Activated naive CD4-positive, alpha-beta T cell treated with anti-CD3 and anti-CD28 coated beads, Interleukin-2, amount 50 U/mL, for 72 hours (primary cell): ENCODE data around the gene PREX1. TPM values are rescaled to one million over a fixed set of nuclear protein-coding genes. Genes with fewer than 3 reads are reported as not detected.
"Not testable (repeated sequence)": the region's sequence is repeated elsewhere in the genome, so short reads cannot be mapped to it uniquely, and the experiment has no call there.

Experiments used
- ATAC-seq, 2 donors: fragments of 150-1000 bp; cut with Tn5 transposase; 2 replicates each; pipeline ENCODE4 v1.10.0; 2021; ENCODE audit warnings: mild to moderate bottlenecking in 2 of 2, moderate library complexity in 2 of 2
- DNase-seq, 2 donors: peaks; one replicate each; pipeline ENCODE4 v3.0.0; 2021 to 2022; ENCODE audit warnings: low spot score in 2 of 2
- H3K27ac Mint-ChIP-seq, 2 donors: one replicate each; pipeline ENCODE4 v1.8.0; 2022; ENCODE audit warnings: mild to moderate bottlenecking in 2 of 2, mixed read lengths in 2 of 2
- H3K36me3 Mint-ChIP-seq, 2 donors: one replicate each; pipeline ENCODE4 v1.8.0; 2022; ENCODE audit warnings: mixed read lengths in 2 of 2
- H3K9me3 Mint-ChIP-seq, 2 donors: one replicate each; pipeline ENCODE4 v1.8.0; 2022; ENCODE audit warnings: mixed read lengths in 2 of 2
- total RNA-seq, 2 donors: library from RNA; stranded (reverse); gene quantifications; one replicate each; pipeline ENCODE4 v1.2.3, GENCODE V29; 2022

Gene PREX1
- total RNA-seq, 2 donors from 2014 or later, result 30.6 to 51.8 TPM

DNA sequence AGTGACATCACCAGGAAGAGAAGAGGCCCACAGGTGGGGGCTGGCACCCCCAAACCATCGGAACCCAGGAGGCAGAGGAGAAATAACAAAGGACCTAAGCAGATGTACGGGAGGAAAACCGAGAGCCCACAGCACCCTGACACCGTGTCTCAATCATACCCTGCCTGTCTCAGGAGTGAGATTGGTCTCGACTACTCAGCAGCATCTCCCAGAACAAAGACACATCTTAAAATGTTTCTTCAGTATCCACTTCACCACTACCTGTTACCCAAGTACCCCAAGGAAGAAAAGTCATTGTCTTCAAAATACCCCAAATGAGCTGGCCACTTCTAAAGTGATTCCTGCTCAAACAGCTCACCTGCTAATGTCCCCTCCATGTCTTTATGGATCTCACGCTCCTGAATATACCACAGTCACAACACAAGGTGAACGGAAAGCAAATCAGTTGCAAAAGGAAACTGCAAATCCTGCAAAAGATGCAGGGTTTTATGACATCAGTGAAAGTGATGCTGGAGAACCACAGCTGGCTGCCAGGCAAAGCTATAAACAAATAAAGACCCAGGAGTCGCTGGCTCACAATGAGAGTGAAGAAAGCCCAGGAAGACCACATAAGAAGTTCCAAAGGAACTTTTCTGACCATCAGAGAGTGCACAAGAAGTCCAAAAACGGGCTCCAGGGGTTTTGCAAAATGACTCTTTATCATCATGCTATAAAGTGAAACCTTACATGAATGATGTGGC, 44.1 kb downstream of the PREX1 start:
- ATAC-seq (peak; percentile 78 to 83), DNase-seq (peak in 1 of 2 donors; percentile 61)
- Mint-ChIP-seq H3K9me3 (peaks cover 0 to 3% of the 10 kb centered on the region in 2 donors), H3K27ac (no peak overlapping the region), H3K36me3 (peaks cover 2 to 41% of the 10 kb centered on the region in 2 donors)

DNA sequence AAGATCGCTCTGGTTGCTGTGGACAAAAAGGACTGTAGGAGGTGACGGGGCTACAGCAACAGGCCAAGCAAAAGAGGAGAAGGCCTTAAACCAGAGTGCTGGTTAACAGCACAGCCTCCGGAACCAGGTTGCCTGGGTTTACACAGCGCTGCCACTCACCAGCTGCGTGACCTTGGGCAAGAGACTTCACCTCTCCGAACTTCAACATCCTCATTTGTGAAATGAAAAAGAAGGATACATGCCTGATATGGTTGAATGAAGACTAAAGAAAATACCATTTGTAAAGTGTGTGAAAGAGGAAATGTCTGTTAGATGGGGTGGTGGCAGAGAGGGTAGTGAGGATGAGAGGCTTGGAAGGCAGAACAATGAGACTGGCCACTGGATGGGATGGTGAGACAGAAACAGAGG, 44.9 kb downstream of the PREX1 start:
- no peak overlapping the region for H3K27ac Mint-ChIP-seq
- no peak for ATAC-seq
- H3K36me3 Mint-ChIP-seq, result peaks cover 4 to 38% of the 10 kb centered on the region in 2 donors
- peaks cover 0 to 3% of the 10 kb centered on the region in 2 donors for H3K9me3 Mint-ChIP-seq
- no peak for DNase-seq

DNA sequence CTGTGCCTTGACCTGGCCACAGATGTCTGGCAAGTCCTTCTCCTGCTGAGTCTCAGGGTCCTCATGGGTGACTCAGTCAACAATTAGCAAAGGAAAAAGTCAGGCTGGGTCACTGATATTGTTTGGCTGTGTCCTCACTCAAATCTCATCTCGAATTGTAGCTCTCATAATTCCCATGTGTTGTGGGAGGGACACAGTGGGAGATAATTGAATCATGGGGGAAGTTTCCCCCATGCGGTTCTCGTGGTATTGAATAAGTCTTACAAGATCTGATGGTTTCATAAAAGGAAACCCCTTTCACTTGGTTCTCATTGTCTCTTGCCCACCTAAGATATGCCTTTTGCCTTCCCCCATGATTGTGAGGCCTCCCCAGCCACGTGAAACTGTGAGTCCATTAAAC, 45.7 kb downstream of the PREX1 start:
- DNase-seq (no peak), ATAC-seq (no peak)
- Mint-ChIP-seq H3K36me3 (peaks cover 4 to 37% of the 10 kb centered on the region in 2 donors), H3K9me3 (peaks cover 0 to 3% of the 10 kb centered on the region in 2 donors), H3K27ac (no peak overlapping the region)

DNA sequence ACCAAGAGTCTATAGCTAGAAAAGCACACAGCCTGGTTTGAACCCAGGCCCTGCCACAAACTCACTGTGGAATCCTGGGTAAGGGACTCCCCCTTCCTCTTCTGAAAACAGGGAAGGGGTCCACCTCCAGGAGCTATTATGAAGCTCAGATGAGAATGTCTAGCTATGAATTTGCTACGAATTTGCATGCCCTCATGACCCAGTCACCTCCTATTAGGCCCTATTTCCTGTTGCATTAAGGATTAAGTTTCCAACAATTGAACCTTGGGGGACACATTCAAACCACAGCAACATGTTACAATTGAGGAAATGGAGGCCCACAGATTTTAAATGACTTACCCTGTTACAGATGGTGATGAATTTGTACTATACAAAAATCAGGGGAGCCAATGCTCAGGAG, 46.2 kb downstream of the PREX1 start:
- DNase-seq (no peak), ATAC-seq (no peak)
- H3K9me3 Mint-ChIP-seq, result peaks cover 0 to 3% of the 10 kb centered on the region in 2 donors
- peaks cover 4 to 35% of the 10 kb centered on the region in 2 donors for H3K36me3 Mint-ChIP-seq
- peak overlapping the region in 1 of 2 donors; percentile 27 for H3K27ac Mint-ChIP-seq

DNA sequence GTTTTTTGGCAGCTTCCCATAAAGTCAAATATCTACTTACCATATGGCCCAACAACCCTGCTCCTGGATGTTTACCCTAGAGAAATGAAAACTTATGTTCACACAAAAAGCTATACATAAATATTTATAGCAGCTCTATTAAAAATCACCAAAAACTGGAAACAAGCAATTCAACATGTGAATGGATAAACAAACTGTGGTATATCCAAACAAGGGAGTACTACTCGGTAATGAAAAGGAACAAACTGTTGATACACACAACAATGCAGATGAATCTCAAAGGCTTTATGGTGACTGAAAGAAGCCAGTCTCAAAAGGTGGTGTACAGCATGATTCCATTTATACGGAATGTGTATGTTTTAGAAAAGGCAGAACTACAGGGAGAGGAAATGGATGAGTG, 48.4 kb downstream of the PREX1 start:
- H3K36me3 Mint-ChIP-seq, result peaks cover 4 to 41% of the 10 kb centered on the region in 2 donors

DNA sequence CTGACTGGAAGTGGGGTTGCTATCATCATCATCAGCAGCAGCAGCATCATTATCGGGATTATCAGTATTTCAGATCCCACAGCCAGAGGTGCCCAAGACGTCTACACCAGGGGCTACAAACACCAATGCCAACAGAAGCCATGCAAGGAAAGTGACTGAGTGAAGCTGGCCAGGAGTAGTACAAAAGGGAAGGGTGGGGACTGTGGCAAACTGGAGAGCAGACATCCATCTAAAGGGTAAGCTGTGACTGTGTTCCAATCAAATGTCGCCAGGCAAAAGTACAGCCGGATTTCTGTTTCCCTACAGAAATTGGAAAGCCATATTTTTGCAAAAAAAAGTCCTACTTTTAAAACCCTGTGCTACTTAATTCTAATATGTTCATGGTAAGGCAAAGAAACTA, 50.0 kb downstream of the PREX1 start:
- DNase-seq (no peak), ATAC-seq (no peak)
- Mint-ChIP-seq H3K27ac (no peak overlapping the region), H3K36me3 (peaks cover 4 to 51% of the 10 kb centered on the region in 2 donors), H3K9me3 (peaks cover 0 to 14% of the 10 kb centered on the region in 2 donors)

More for the DNA sequence above, 48.4 kb downstream of the PREX1 start:
- Mint-ChIP-seq H3K27ac (no peak overlapping the region), H3K9me3 (peaks cover 0 to 14% of the 10 kb centered on the region in 2 donors)
- no peak for ATAC-seq
- no peak for DNase-seq

DNA sequence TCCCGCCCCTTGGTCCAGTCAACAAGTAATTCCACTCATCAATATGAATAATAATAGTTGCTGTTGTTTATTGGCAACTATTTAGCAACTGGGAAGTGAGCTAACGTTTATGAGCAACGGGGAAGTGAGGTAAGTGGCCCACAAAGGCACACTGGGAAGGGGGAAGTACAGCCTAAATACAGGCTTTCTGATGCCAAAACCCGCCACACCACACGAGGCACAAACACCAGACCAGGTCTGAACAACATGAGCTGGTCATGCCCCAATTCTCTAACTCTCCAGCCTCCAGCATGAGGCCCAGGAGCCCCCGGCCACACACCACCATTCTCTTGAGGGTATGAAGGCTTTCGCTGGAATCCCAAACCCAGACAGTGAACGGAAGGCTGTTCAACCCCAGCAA, 50.8 kb downstream of the PREX1 start:
- ATAC-seq (no peak), DNase-seq (no peak)
- peaks cover 0 to 14% of the 10 kb centered on the region in 2 donors for H3K9me3 Mint-ChIP-seq
- peaks cover 4 to 51% of the 10 kb centered on the region in 2 donors for H3K36me3 Mint-ChIP-seq
- H3K27ac Mint-ChIP-seq, result peak overlapping the region; percentile 50 to 55

DNA sequence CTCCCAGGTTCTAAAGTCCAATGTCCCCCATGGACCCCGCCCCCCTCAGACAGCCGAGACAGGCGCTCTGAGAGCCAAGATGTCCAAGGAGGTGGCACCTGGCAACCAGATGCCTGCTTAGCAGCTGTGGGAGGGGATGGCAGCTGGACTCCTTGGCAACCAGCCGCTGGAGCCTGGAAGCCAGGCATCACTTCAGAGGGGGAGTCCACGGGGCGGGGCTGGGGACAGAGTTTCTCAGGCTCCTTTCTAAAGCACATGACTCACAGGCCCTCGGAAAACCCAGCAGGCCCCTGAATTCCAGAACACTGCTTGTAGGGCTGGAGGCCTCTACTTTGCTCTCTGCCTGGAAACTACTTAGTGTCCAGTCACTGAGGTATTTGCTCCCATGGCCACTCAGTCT, 51.5 kb downstream of the PREX1 start:
- peak overlapping the region; percentile 50 to 72 for H3K27ac Mint-ChIP-seq

DNA sequence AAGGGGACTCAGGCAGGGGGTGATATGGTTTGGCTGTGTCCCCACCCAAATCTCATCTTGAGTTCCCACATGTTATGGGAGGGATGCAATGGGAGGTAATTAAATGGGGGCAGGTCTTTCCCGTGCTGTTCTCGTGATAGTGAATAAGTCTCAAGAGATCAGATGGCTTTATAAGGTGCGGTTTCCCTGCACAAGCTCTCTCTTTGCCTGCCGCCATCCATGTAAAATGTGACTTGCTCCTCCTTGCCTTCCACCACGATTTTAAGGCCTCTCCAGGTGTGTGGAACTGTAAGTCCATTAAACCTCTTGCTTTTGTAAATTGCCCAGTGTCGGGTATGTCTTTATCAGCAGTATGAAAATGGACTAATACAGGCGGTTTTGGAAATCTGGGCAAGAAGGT, 52.3 kb downstream of the PREX1 start:
- Mint-ChIP-seq H3K36me3 (peaks cover 4 to 46% of the 10 kb centered on the region in 2 donors), H3K9me3 (peaks cover 0 to 14% of the 10 kb centered on the region in 2 donors)
- not testable (repeated sequence) for H3K27ac Mint-ChIP-seq, ATAC-seq, DNase-seq

More for the DNA sequence above, 51.5 kb downstream of the PREX1 start:
- Mint-ChIP-seq H3K9me3 (peaks cover 0 to 14% of the 10 kb centered on the region in 2 donors), H3K36me3 (peaks cover 4 to 48% of the 10 kb centered on the region in 2 donors)
- no peak for ATAC-seq
- no peak for DNase-seq

DNA sequence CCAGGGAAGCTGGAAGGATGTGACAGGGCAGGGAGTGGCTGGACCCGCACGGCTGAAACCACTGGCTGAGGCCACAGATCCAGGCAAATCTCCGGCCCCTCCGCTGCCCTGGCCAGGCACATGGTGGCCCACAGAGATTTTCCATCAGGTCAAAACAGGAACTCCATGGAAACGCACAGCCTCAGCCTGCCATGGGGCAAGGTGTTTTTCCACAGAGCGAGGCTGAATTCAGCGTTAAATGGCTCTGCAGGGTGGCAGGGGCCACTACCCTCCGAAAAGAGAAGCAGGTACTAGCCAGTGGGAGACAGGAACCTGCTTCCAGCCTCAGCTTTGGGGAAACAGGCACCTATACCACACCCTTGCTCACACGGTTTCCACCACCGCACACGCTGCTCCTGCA, 53.1 kb downstream of the PREX1 start:
- peaks cover 4 to 40% of the 10 kb centered on the region in 2 donors for H3K36me3 Mint-ChIP-seq
- DNase-seq (no peak), ATAC-seq (no peak)
- peaks cover 0 to 14% of the 10 kb centered on the region in 2 donors for H3K9me3 Mint-ChIP-seq
- H3K27ac Mint-ChIP-seq, result peak overlapping the region in 1 of 2 donors; percentile 4

DNA sequence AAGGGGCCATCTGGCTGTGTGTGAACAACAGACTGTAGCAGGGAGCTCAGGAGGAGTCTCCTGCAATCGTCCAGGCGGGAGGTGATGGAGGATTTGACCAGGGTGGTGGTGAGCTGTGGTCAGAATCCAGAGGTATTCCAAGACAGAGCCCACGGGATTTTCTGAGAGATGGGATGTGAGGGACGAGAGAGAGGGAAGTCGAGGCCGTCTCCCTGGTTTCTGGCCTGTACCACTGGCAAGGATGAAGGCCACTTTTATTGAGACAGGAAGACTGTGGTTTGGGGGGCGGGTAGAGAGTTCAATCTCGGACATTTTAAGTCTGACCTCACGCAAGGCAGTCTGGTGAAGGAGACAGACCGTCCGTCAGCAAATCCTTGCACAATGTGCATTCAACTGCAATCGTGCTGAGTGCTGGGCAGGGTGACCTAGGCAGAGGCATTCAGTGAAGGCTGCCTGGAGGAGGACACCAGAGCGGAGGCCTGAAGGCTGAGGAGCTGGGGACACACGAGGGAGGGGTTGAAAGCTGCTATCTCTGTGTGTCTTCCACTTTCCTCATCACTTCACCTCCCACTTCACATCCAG, 53.9 kb downstream of the PREX1 start:
- peak overlapping the region; percentile 10 to 49 for H3K27ac Mint-ChIP-seq
- ATAC-seq, result no peak

DNA sequence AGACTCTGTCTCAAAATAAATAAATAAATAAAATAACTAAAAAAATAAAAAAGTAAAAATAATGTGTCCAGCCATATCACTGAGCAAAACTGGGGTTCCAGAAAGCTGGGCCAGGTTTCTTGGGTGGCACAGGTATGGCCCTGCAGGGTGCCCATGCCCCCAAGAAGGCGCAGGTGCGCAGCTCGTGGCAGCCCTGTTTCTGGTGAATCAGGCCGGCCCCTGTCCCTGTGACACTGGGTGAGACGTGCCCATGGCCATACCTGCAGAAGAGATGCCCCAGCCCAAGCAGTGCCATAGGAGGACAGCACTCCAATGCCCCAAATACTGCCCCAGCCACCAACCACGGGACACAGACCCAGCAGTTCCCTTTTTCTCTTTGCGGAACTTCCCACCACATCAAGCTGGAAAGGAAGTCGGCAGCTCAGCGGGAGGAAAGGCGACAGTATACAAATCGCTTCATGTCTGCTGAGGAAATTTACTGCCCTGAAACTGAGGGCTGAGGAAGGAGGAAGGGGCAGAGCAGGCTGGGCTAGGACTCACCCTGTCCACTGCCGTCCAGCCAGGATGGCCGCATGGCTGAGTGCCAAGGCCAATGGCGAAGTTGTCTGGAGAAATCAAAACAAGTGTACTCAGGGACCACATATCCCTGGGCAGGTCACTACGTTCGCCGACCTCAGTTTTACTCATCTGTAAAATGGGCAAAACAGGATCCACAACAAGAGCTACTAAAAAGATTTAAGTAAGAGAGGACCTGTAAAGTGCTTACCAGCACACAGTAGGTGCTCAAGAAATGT, 55.4 kb downstream of the PREX1 start:
- Mint-ChIP-seq H3K27ac (peak overlapping the region; percentile 17 to 29), H3K9me3 (peaks cover 0 to 11% of the 10 kb centered on the region in 2 donors), H3K36me3 (peaks cover 0 to 33% of the 10 kb centered on the region in 2 donors)
- DNase-seq (no peak), ATAC-seq (no peak)

More for the DNA sequence above, 53.9 kb downstream of the PREX1 start:
- DNase-seq, result no peak
- Mint-ChIP-seq H3K9me3 (peaks cover 0 to 11% of the 10 kb centered on the region in 2 donors), H3K36me3 (peaks cover 4 to 34% of the 10 kb centered on the region in 2 donors)

DNA sequence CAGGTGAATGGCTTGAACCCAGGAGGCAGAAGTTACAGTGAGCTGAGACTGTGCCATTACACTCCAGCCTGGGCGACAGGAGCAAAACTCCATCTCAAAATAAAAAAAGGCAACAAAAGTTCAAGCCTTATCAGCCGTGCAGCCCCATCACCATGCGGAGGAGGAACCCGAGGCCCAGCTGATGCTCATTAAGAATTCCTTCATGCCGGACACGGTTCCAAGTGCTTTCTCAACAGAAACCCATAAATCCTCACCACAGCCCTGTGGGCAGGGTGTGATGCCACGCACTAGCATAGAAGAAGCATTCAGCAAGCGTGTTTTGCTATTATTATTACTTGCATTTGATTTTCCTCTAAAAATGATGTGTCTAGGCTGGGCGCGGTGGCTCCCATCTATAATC, 56.3 kb downstream of the PREX1 start:
- Mint-ChIP-seq H3K36me3 (peaks cover 4 to 33% of the 10 kb centered on the region in 2 donors), H3K27ac (peak overlapping the region in 1 of 2 donors; percentile 93), H3K9me3 (peaks cover 0 to 12% of the 10 kb centered on the region in 2 donors)
- DNase-seq (no peak), ATAC-seq (no peak)

DNA sequence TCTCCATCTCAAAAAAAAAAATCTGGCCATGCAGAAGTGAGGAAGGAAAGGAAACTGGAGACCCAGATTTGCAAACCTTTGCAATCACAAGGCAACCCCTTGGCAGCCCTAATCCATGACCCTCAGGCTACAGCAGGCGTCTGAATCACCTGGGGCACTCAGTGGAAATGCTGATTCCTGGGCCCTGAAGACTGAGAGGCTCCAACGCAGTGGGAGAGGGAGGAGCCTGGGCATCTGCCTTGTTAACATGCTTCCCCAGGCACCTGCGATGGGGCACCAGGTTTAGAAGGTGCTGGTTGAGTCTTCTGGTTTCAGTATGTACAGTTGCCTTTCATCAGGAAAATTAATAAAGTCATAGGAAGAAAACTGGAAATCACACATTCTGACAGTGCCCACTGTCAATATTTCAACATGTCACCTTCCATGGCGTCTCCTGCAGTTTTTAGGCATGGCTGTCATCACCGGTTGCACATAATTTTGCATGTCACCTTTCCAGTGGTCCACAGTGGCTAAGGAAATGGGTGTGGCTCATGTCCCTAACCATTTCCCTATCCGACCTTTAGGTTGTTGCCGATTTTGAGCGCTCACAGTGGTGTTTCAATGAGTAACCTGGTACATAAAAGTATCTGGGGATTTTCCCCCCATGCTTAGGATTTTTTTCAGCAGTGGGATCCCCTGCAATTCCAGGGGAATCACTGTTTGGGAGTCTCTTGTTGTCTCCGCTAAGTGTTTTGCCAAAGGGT, 56.9 kb downstream of the PREX1 start:
- H3K36me3 Mint-ChIP-seq, result peaks cover 4 to 37% of the 10 kb centered on the region in 2 donors
- H3K9me3 Mint-ChIP-seq, result peaks cover 0 to 14% of the 10 kb centered on the region in 2 donors
- peak overlapping the region in 1 of 2 donors; percentile 93 for H3K27ac Mint-ChIP-seq
- ATAC-seq, result no peak
- no peak for DNase-seq

DNA sequence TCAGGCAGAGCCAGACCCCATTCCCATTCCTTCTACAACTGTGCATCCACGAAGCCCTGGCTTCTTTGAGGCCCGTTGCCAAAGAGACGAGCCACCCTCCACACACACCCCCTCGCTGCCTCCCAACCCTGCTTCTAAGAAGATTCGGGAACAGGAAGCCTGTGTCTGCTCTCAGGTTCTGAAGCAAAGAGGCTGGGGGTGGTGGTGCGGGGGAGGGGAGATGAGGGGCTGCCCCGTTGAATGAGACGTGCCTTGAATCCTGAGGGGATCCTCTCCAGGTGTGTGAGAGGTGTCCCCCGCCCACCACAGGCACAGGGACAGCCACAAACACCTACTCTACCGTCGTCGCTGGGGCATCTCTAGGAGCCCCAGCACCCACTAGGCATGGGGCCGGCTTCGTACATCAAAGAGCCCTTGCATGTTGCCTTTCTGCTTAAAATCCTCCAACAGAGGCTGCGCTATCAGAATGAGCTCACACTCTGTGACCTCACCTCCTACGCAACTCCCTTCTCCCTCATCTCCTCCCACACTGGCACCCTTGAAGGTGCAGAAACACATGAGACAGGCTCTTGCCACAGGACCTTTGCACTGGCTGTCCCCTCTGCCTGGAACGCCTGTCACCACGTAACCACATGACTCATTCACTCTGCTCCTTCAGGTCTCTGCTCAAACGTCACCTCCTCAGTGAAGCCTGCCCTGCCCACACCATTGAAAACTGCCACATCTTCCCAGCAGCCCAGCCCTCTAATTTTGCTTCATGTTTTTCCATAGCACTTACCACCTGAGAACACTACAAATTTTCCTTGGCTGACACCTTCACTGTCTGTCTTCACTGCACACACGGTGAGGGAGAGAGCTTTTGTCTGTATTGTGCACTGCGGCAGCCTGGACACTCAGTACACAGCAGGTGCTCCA, 58.5 kb downstream of the PREX1 start:
- peak; percentile 94 to 96 for ATAC-seq
- H3K9me3 Mint-ChIP-seq, result peaks cover 0 to 4% of the 10 kb centered on the region in 2 donors
- peak overlapping the region; percentile 63 to 93 for H3K27ac Mint-ChIP-seq
- DNase-seq, result peak; percentile 88 to 95
- peaks cover 4 to 34% of the 10 kb centered on the region in 2 donors for H3K36me3 Mint-ChIP-seq
